Endodermal cell (in vitro differentiated cells): Measurements from ENCODE around the gene FAIM2. TPM values are rescaled to one million over a fixed set of nuclear protein-coding genes. Genes with fewer than 3 reads are reported as not detected.

Source experiments
- DNase-seq: peaks from one replicate; pipeline ENCODE4 v3.0.0-alpha.2; 2017
- H3K27ac ChIP-seq: 2 replicates; pipeline ENCODE4 v1.5.1; 2013; ENCODE audit warnings: mild to moderate bottlenecking, low read depth, low read length, moderate library complexity
- H3K27me3 ChIP-seq: 2 replicates; pipeline ENCODE4 v1.6.1; 2013; ENCODE audit warnings: mild to moderate bottlenecking, low read length, moderate library complexity; ENCODE audit not compliant: insufficient read depth, control insufficient read depth, poor library complexity, severe bottlenecking
- H3K36me3 ChIP-seq: 2 replicates; pipeline ENCODE4 v1.7.0; 2013; ENCODE audit warnings: mild to moderate bottlenecking, low read length, moderate library complexity; ENCODE audit not compliant: control insufficient read depth, insufficient read depth
- H3K4me1 ChIP-seq: one replicate; pipeline ENCODE4 v1.7.0; 2013; ENCODE audit warnings: low read length; ENCODE audit not compliant: control insufficient read depth, insufficient read depth
- H3K4me3 ChIP-seq: 2 replicates; pipeline ENCODE4 v1.5.1; 2013; ENCODE audit warnings: mild to moderate bottlenecking, low read length, moderate library complexity
- H3K9ac ChIP-seq: 2 replicates; pipeline ENCODE4 v1.6.1; 2013; ENCODE audit warnings: mild to moderate bottlenecking, low read length, moderate library complexity; ENCODE audit not compliant: poor library complexity, severe bottlenecking; ENCODE audit errors: extremely low read depth
- H3K9me3 ChIP-seq: 2 replicates; pipeline ENCODE4 v1.6.1; 2013; ENCODE audit warnings: mild to moderate bottlenecking, low read length, moderate library complexity; ENCODE audit not compliant: control insufficient read depth
- H3K27ac Mint-ChIP-seq: 2 replicates; pipeline ENCODE4 v1.8.0; 2020; ENCODE audit warnings: mixed read lengths
- H3K27me3 Mint-ChIP-seq: 2 replicates; pipeline ENCODE4 v1.8.0; 2021; ENCODE audit warnings: mild to moderate bottlenecking, mixed read lengths; ENCODE audit not compliant: insufficient read depth
- H3K36me3 Mint-ChIP-seq: 2 replicates; pipeline ENCODE4 v1.8.0; 2020; ENCODE audit warnings: low read depth, mixed read lengths
- H3K4me1 Mint-ChIP-seq: 2 replicates; pipeline ENCODE4 v1.8.0; 2020; ENCODE audit warnings: mixed read lengths
- H3K4me3 Mint-ChIP-seq: 2 replicates; pipeline ENCODE4 v1.8.0; 2020; ENCODE audit warnings: mild to moderate bottlenecking, moderate library complexity, mixed read lengths
- H3K9me3 Mint-ChIP-seq: 2 replicates; pipeline ENCODE4 v1.8.0; 2020; ENCODE audit warnings: mild to moderate bottlenecking, mixed read lengths
- CTCF ChIP-seq: fragments of 200-600 bp; sonication (generic); conservative IDR thresholded peaks from 2 replicates; pipeline ENCODE4 v1.5.0; 2021; ENCODE audit warnings: antibody characterized with exemption, mild to moderate bottlenecking
- WGBS, 2 experiments: methylation state at CpG; one replicate each; pipeline versions ENCODE4 v1.1.5 to v1.1.7; 2013; ENCODE audit warnings: missing lambda C conversion rate in 2 of 2, mixed read lengths in 1 of 2; ENCODE audit not compliant: insufficient coverage in 1 of 2, insufficient read length in 1 of 2; 5-methylcytosine and 5-hydroxymethylcytosine counted together
- total RNA-seq, 2 donors: library from RNA; stranded (reverse); fragmentation: NEBNext Ultra II Directional in 1 of 2; extraction: Animal tissue kit (Norgen Biotek cat#: 25700) in 1 of 2; gene quantifications; 2 replicates in 1 of 2; 3 replicates in 1 of 2; pipeline ENCODE4 v1.2.1, GENCODE V29; 2021

The FAIM2 gene
- total RNA-seq, 2 donors from 2014 or later: not detected

GRCh38 chr12:49932023-49932422 is 28.3 kb upstream of the FAIM2 start:
- Mint-ChIP-seq H3K27ac (no peak overlapping the region), H3K27me3 (peaks cover 24% of the 10 kb centered on the region), H3K4me3 (no peak overlapping the region), H3K36me3 (no peaks in the 10 kb centered on the region), H3K4me1 (no peaks in the 10 kb centered on the region), H3K9me3 (no peaks in the 10 kb centered on the region)
- Histone ChIP-seq H3K4me3 (no peak overlapping the region), H3K9me3 (no peaks in the 10 kb centered on the region), H3K36me3 (no peaks in the 10 kb centered on the region), H3K9ac (no peak overlapping the region), H3K27me3 (peaks cover 12% of the 10 kb centered on the region), H3K27ac (no peak overlapping the region), H3K4me1 (no peaks in the 10 kb centered on the region)
- 73 to 75% methylated on average over 7 of the region's 7 CpGs for WGBS, 2 experiments
- no peak for TF ChIP-seq CTCF
- DNase-seq: no peak

- 78 to 94% methylated on average over 1 to 2 of the region's 3 CpGs for WGBS, 2 experiments
- no peak overlapping the region for H3K4me3 ChIP-seq
- H3K27ac ChIP-seq: no peak overlapping the region
- Mint-ChIP-seq H3K9me3 (no peaks in the 10 kb centered on the region), H3K4me1 (no peaks in the 10 kb centered on the region), H3K27ac (no peak overlapping the region), H3K27me3 (peaks cover 27% of the 10 kb centered on the region), H3K36me3 (no peaks in the 10 kb centered on the region), H3K4me3 (no peak overlapping the region)
- DNase-seq: no peak
- no peaks in the 10 kb centered on the region for H3K36me3 ChIP-seq
- no peaks in the 10 kb centered on the region for H3K9me3 ChIP-seq
- no peak for TF ChIP-seq CTCF
- peaks cover 12% of the 10 kb centered on the region for H3K27me3 ChIP-seq
- H3K9ac ChIP-seq: no peak overlapping the region
- no peaks in the 10 kb centered on the region for H3K4me1 ChIP-seq
Measured at GRCh38 chr12:49930515-49931288, 27.0 kb upstream of the FAIM2 start.

GRCh38 chr12:49929581-49929980 is 25.9 kb upstream of the FAIM2 start:
- Histone ChIP-seq H3K4me1 (no peaks in the 10 kb centered on the region), H3K27me3 (peaks cover 12% of the 10 kb centered on the region), H3K4me3 (no peak overlapping the region), H3K9ac (no peak overlapping the region), H3K36me3 (no peaks in the 10 kb centered on the region), H3K9me3 (no peaks in the 10 kb centered on the region), H3K27ac (no peak overlapping the region)
- Mint-ChIP-seq H3K27me3 (peaks cover 28% of the 10 kb centered on the region), H3K4me1 (no peaks in the 10 kb centered on the region), H3K4me3 (no peak overlapping the region), H3K36me3 (no peaks in the 10 kb centered on the region), H3K27ac (no peak overlapping the region), H3K9me3 (no peaks in the 10 kb centered on the region)
- DNase-seq: peak; percentile 43
- no peak for TF ChIP-seq CTCF
- WGBS, 2 experiments: 85 to 86% methylated on average over 7 of the region's 7 CpGs
